Effector memory CD4-positive, alpha-beta T cell (primary cell): Measurements from ENCODE around the gene SMIM10L2A.

Experiments used
- DNase-seq, 3 donors: peaks; one replicate each; pipeline ENCODE4 v3.0.0-alpha.2; 2020
- H3K27ac ChIP-seq: 2 replicates; pipeline ENCODE4 v1.7.0; 2013; ENCODE audit warnings: mild to moderate bottlenecking, low read length, moderate library complexity; ENCODE audit not compliant: insufficient read depth, poor library complexity, severe bottlenecking
- H3K27me3 ChIP-seq: replicated peaks from 2 replicates; pipeline ENCODE4 v1.7.0; 2013; ENCODE audit warnings: mild to moderate bottlenecking, low read length; ENCODE audit not compliant: insufficient read depth, control insufficient read depth, poor library complexity, severe bottlenecking
- H3K36me3 ChIP-seq: 2 replicates; pipeline ENCODE4 v1.7.0; 2013; ENCODE audit warnings: mild to moderate bottlenecking, low read length, moderate library complexity; ENCODE audit not compliant: control insufficient read depth, insufficient read depth
- H3K4me1 ChIP-seq: 2 replicates; pipeline ENCODE4 v1.7.0; 2013; ENCODE audit warnings: low read length, mild to moderate bottlenecking; ENCODE audit not compliant: control insufficient read depth, insufficient read depth, poor library complexity, severe bottlenecking
- H3K4me3 ChIP-seq: 2 replicates; pipeline ENCODE4 v1.7.0; 2013; ENCODE audit warnings: low read length, low read depth, mild to moderate bottlenecking; ENCODE audit not compliant: insufficient read depth, poor library complexity, severe bottlenecking
- H3K9me3 ChIP-seq: 2 replicates; pipeline ENCODE4 v1.7.0; 2013; ENCODE audit warnings: mild to moderate bottlenecking, low read length, moderate library complexity; ENCODE audit not compliant: control insufficient read depth
- total RNA-seq, 3 donors: gene quantifications; one replicate each; lab custom pipeline; 2026; lab: John Stamatoyannopoulos, UW

The SMIM10L2A gene
- total RNA-seq, result 0.96 to 1.9 (median 1.4) reads per million in 3 donors

- peaks cover 4% of the 10 kb centered on the region for H3K4me1 ChIP-seq
- H3K4me3 ChIP-seq, result no peak within 1 kb of the TSS
- H3K9me3 ChIP-seq, result no peaks in the 10 kb centered on the region
- no peaks in the 10 kb centered on the region for H3K36me3 ChIP-seq
- H3K27ac ChIP-seq, result no peak within 1 kb of the TSS
- DNase-seq, result no peak
- no peaks in the 10 kb centered on the region for H3K27me3 ChIP-seq
Observed at GRCh38 chrX:135421932-135422809, at the start of gene SMIM10L2A. SMIM10L2A (plus strand) TSS chrX:135421944; CDS start chrX:135422132, 188 bp downstream.

GRCh38 chrX:135373357-135373756 lies 48.4 kb upstream of the SMIM10L2A start:
- Histone ChIP-seq H3K36me3 (no peaks in the 10 kb centered on the region), H3K27ac (no peak overlapping the region), H3K4me3 (no peak overlapping the region), H3K4me1 (no peaks in the 10 kb centered on the region), H3K9me3 (no peaks in the 10 kb centered on the region), H3K27me3 (no peaks in the 10 kb centered on the region)
- no peak for DNase-seq

- Histone ChIP-seq H3K4me3 (no peak overlapping the region), H3K9me3 (no peaks in the 10 kb centered on the region), H3K36me3 (no peaks in the 10 kb centered on the region), H3K4me1 (peaks cover 29% of the 10 kb centered on the region), H3K27ac (no peak overlapping the region), H3K27me3 (no peaks in the 10 kb centered on the region)
- no peak for DNase-seq
Observed at GRCh38 chrX:135382260-135382659, 39.5 kb upstream of the SMIM10L2A start.

- no peak for DNase-seq
- Histone ChIP-seq H3K27me3 (no peaks in the 10 kb centered on the region), H3K4me3 (no peak overlapping the region), H3K27ac (no peak overlapping the region), H3K9me3 (no peaks in the 10 kb centered on the region), H3K36me3 (no peaks in the 10 kb centered on the region), H3K4me1 (peaks cover 29% of the 10 kb centered on the region)
Observed at GRCh38 chrX:135383249-135383648, 38.5 kb upstream of the SMIM10L2A start.

- H3K27me3 ChIP-seq, result no peaks in the 10 kb centered on the region
- no peak overlapping the region for H3K4me3 ChIP-seq
- peaks cover 29% of the 10 kb centered on the region for H3K4me1 ChIP-seq
- H3K9me3 ChIP-seq, result no peaks in the 10 kb centered on the region
- H3K27ac ChIP-seq, result peak overlapping the region; percentile 59
- peak; percentile 15 to 33 (median 30) for DNase-seq
- no peaks in the 10 kb centered on the region for H3K36me3 ChIP-seq
Observed at GRCh38 chrX:135384161-135384836, 37.4 kb upstream of the SMIM10L2A start.

GRCh38 chrX:135388841-135389240 lies 32.9 kb upstream of the SMIM10L2A start:
- Histone ChIP-seq H3K4me3 (no peak overlapping the region), H3K4me1 (peaks cover 11% of the 10 kb centered on the region), H3K36me3 (no peaks in the 10 kb centered on the region), H3K27ac (no peak overlapping the region), H3K27me3 (no peaks in the 10 kb centered on the region), H3K9me3 (no peaks in the 10 kb centered on the region)
- no peak for DNase-seq

GRCh38 chrX:135389243-135389642 lies 32.5 kb upstream of the SMIM10L2A start:
- no peak for DNase-seq
- no peak overlapping the region for H3K27ac ChIP-seq

GRCh38 chrX:135389717-135390116 lies 32.0 kb upstream of the SMIM10L2A start:
- peaks cover 8% of the 10 kb centered on the region for H3K4me1 ChIP-seq
- H3K9me3 ChIP-seq, result no peaks in the 10 kb centered on the region
- no peak overlapping the region for H3K4me3 ChIP-seq
- no peak overlapping the region for H3K27ac ChIP-seq
- H3K27me3 ChIP-seq, result no peaks in the 10 kb centered on the region
- no peaks in the 10 kb centered on the region for H3K36me3 ChIP-seq
- DNase-seq, result no peak

More at GRCh38 chrX:135389243-135389642, 32.5 kb upstream of the SMIM10L2A start:
- Histone ChIP-seq H3K4me3 (no peak overlapping the region), H3K36me3 (no peaks in the 10 kb centered on the region), H3K27me3 (no peaks in the 10 kb centered on the region), H3K9me3 (no peaks in the 10 kb centered on the region), H3K4me1 (peaks cover 10% of the 10 kb centered on the region)

GRCh38 chrX:135391734-135392133 lies 30.0 kb upstream of the SMIM10L2A start:
- Histone ChIP-seq H3K4me1 (no peaks in the 10 kb centered on the region), H3K36me3 (no peaks in the 10 kb centered on the region), H3K4me3 (no peak overlapping the region), H3K27ac (no peak overlapping the region), H3K27me3 (no peaks in the 10 kb centered on the region), H3K9me3 (no peaks in the 10 kb centered on the region)
- DNase-seq, result no peak

- no peaks in the 10 kb centered on the region for H3K9me3 ChIP-seq
- DNase-seq, result no peak
- H3K27ac ChIP-seq, result no peak overlapping the region
- no peaks in the 10 kb centered on the region for H3K27me3 ChIP-seq
- no peak overlapping the region for H3K4me3 ChIP-seq
- no peaks in the 10 kb centered on the region for H3K4me1 ChIP-seq
- no peaks in the 10 kb centered on the region for H3K36me3 ChIP-seq
Observed at GRCh38 chrX:135393051-135393450, 28.7 kb upstream of the SMIM10L2A start.
